HG02852 (cell line): Measurements from ENCODE around the gene SRGAP2.
"Not testable (repeated sequence)": the region's sequence is repeated elsewhere in the genome, so short reads cannot be mapped to it uniquely, and the experiment has no call there.

Experiments
- ATAC-seq: cut with Tn5 transposase; IDR thresholded peaks from one replicate; pipeline ENCODE4 v1.9.1; 2021; ENCODE audit warnings: mild to moderate bottlenecking, moderate library complexity; ENCODE audit not compliant: unreplicated experiment

SRGAP2 gene

DNA sequence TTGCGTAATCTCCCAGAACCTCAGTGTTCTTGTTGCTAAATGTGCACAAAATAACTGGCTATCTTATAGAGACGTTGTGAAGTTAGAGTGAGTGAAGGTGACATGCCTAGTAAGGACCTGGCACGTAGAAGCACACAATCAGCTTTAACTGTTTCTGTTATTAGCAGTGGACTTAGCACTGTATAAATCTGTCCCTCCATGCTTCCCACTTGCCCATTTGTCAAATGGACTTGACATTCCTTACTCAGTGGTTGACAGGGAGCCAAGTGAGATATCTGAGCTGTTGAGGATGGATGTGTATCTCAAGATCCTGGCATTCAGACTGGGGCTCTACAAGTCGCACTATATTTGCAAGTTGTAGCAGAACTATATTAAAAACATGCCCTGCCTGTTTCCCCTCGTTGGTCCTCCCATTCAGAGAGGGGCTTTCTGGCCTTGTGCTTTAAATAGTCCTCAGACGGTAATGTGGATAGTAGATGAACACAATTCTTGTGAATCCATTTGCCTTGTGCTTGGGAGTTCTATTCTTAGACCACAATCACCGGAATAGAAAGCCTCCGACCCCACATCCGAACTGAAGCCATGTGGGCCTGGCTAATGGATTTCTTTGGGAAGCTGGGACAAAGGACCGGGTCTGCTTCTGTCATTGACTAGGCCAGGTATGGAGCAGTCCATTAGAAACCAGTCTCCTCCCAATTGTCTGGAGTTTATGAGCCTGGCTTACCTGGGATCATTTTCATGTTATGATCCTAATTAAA, 43.0 kb downstream of the SRGAP2 start:
- ATAC-seq: not testable (repeated sequence)

DNA sequence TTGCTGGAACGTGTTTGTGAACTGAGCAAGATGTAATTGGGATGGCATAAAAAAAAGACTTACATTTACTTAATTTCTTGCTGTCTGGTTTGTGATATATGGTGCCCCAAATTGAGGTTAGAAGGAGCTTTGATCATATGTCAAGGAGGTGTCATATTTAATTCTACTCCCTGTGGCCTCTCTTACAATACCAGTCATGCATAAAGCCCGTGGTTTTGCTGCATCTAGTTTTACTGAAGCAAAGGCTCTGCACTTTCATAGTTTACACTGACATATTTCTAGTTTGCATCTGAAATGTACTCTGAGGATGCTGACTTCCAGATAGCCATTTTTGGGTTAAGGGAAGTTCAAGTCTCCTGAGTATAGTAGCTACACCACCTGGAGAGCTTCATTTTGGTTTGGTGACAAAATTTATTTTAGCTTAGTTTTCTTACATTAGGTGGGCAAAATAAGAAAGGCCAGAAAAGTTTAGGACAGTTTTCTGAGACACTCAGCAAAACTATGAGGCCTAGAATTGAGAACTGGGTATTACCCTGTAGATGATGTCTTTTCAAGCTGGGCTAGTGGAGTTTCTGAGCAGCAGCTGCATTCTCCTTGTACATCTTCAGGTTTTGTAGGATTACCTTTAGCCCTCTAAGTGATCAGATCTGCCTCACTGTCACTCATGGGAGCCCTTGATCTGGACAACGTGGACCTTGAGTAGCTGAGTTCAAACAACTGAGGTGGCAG, 47.8 kb downstream of the SRGAP2 start:
- peak; percentile 76 for ATAC-seq

DNA sequence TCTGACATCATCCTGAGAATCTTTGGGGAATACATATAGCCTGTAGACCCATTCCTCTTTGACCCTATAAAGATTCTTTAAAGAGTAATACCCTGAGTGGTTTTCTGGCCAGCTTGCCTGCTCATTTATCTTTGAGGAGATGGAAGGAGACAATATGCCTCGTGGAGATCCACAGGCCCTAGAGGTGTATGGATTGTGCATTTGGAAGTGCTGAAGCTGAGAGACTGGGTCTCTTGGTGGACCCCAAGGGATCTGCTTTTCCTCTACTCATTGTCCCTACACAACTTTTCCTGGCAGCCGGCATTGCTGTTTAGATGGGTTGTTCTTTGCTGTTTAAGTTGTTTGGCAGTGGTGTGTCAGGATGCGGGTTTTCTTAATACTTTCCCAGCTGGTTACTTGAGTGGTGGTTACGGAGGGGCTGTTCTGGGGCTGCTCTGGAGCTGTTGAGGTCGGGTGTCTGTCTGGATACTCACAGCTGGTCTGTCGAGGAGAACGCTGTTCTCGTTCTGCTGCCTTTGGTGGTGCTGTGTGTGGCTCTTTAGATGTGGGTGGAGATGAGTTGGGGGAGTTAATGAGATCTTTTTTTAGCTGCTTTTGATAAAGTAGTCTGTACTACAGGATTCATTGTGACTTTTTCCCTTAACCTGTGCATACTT, 49.5 kb downstream of the SRGAP2 start:
- not testable (repeated sequence) for ATAC-seq
